GM18861 (cell line): ENCODE results near the gene TOMM40.
"Not testable (repeated sequence)": the region's sequence is repeated elsewhere in the genome, so short reads cannot be mapped to it uniquely, and the experiment has no call there.

Experiments used
- ATAC-seq: cut with Tn5 transposase; IDR thresholded peaks from one replicate; pipeline ENCODE4 v1.9.1; 2021; ENCODE audit not compliant: unreplicated experiment

TOMM40 gene

GRCh38 chr19:44894946-44895345 is 3.9 kb downstream of the TOMM40 start:
- no peak for ATAC-seq

DNA sequence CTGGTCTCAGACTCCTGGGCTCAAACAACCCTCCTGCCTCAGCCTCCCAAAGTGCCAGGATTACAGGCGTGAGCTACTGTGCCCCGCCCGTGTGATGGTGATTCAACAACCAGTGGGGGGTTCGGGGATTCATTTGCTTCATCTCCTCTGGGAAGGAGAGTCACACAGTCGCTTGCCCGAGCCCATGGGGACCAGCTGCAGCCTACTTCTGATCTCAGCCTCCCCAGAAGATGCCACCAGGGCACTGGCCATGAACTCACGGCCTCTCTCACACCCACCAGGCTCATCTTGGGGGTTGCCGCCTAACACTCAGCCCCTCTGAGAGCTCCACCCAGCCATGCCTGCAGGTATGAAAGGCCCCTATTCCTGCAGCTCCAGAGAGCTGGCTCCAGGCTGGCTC is 6.8 kb downstream of the TOMM40 start:
- ATAC-seq = no peak

- no peak for ATAC-seq
Measured at GRCh38 chr19:44900328-44901244, 9.5 kb downstream of the TOMM40 start.

DNA sequence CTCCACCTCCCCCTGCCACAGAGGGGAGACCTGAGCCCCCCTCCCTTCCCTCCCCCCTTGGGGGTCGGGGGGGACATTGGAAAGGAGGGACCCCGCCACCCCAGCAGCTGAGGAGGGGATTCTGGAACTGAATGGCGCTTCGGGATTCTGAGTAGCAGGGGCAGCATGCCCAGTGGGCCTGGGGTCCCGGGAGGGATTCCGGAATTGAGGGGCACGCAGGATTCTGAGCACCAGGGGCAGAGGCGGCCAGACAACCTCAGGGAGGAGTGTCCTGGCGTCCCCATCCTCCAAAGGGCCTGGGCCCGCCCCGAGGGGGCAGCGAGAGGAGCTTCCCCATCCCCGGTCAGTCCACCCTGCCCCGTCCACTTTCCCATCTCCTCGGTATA is 12.2 kb downstream of the TOMM40 start:
- ATAC-seq = no peak

- no peak for ATAC-seq
Measured at GRCh38 chr19:44903602-44904425, 12.8 kb downstream of the TOMM40 start.

- no peak for ATAC-seq
Measured at GRCh38 chr19:44904426-44904994, 13.5 kb downstream of the TOMM40 start.

GRCh38 chr19:44905437-44906160 is 14.5 kb downstream of the TOMM40 start, which contains the start of gene APOE:
Gene APOE, plus strand, starts transcription at chr19:44905796. Its CDS starts 829 bp downstream, at chr19:44906625.
- no peak for ATAC-seq

GRCh38 chr19:44907613-44908012 is 16.6 kb downstream of the TOMM40 start:
- ATAC-seq = no peak

DNA sequence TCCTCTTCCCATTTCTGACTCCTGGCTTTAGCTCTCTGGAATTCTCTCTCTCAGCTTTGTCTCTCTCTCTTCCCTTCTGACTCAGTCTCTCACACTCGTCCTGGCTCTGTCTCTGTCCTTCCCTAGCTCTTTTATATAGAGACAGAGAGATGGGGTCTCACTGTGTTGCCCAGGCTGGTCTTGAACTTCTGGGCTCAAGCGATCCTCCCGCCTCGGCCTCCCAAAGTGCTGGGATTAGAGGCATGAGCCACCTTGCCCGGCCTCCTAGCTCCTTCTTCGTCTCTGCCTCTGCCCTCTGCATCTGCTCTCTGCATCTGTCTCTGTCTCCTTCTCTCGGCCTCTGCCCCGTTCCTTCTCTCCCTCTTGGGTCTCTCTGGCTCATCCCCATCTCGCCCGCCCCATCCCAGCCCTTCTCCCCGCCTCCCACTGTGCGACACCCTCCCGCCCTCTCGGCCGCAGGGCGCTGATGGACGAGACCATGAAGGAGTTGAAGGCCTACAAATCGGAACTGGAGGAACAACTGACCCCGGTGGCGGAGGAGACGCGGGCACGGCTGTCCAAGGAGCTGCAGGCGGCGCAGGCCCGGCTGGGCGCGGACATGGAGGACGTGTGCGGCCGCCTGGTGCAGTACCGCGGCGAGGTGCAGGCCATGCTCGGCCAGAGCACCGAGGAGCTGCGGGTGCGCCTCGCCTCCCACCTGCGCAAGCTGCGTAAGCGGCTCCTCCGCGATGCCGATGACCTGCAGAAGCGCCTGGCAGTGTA is 17.2 kb downstream of the TOMM40 start:
- no peak for ATAC-seq

- ATAC-seq = no peak
Measured at GRCh38 chr19:44908836-44909261, 17.8 kb downstream of the TOMM40 start.

GRCh38 chr19:44909775-44910174 is 18.7 kb downstream of the TOMM40 start:
- ATAC-seq = no peak

GRCh38 chr19:44911896-44912295 is 20.8 kb downstream of the TOMM40 start:
- ATAC-seq = not testable (repeated sequence)

- no peak for ATAC-seq
Measured at GRCh38 chr19:44912854-44913253, 21.8 kb downstream of the TOMM40 start.

DNA sequence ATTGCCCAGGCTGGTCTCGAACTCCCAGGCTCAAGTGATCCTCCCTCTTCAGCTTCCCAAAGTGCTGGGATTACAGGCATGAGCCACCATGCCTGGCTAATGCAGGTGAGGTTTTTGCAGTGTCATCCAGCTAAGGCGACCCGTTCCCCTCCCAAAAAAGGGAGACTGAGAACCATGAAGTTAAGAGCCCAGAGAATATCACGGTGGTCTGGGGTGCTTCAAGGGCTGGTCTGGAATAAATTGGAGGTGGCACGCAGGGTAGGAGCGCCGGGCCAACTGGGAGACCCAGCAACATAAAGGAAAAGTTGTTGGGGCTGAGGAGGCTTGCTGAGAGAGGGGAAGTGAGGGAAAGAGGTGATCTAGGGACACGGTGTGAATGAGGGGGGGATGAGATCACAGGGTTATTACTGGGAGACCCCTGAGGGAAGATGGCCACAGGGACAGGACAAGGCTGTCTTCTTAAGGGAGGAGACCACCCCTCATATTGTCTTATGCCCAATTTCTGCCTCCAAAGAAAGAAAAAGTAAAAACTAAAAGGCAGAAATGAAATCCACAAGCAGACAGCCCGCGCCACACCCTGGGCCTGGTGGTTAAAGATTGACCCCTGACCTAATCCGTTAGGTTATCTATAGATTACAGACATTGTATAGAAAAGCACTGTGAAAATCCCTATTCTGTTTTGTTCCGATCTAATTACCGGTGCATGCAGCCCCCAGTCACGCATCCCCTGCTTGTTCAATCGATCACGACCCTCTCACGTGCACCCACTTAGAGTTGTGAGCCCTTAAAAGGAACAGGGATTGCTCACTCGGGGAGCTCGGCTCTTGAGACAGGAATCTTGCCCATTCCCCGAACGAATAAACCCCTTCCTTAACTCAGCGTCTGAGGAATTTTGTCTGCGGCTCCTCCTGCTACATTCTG is 22.7 kb downstream of the TOMM40 start:
- ATAC-seq = not testable (repeated sequence)

DNA sequence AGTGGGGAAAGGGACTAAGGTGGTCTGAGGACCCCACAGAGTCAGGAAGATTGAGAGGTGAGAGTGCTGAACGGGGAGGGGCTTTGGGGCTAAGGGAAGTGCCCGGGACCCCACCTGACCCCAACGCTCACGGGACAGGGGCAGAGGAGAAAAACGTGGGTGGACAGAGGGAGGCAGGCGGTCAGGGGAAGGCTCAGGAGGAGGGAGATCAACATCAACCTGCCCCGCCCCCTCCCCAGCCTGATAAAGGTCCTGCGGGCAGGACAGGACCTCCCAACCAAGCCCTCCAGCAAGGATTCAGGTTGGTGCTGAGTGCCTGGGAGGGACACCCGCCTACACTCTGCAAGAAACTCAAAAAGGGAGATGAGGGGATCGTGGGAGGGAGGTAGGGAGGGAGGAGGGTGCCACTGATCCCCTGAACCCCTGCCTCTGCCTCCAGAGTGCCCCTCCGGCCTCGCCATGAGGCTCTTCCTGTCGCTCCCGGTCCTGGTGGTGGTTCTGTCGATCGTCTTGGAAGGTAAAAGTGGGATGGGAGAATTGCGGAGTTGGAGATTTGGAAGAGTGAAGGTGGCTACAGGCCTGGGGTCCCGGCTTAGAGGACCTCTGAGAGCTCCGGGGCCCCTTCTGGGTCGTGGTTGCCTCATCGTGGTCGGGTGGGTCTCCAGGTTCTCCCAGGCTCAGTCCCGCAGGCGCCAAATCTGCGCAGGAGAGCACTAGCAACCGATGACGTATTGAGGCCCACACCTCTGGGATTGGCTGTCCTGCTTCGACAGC is 23.6 kb downstream of the TOMM40 start, which contains the start of gene APOC1:
Gene APOC1, plus strand, starts transcription at position 176 of the 774 bp plus-strand sequence. Its CDS starts 284 bp downstream, at position 460.
- peak; percentile 60 for ATAC-seq

GRCh38 chr19:44924243-44924725 is 33.2 kb downstream of the TOMM40 start:
- ATAC-seq = no peak

DNA sequence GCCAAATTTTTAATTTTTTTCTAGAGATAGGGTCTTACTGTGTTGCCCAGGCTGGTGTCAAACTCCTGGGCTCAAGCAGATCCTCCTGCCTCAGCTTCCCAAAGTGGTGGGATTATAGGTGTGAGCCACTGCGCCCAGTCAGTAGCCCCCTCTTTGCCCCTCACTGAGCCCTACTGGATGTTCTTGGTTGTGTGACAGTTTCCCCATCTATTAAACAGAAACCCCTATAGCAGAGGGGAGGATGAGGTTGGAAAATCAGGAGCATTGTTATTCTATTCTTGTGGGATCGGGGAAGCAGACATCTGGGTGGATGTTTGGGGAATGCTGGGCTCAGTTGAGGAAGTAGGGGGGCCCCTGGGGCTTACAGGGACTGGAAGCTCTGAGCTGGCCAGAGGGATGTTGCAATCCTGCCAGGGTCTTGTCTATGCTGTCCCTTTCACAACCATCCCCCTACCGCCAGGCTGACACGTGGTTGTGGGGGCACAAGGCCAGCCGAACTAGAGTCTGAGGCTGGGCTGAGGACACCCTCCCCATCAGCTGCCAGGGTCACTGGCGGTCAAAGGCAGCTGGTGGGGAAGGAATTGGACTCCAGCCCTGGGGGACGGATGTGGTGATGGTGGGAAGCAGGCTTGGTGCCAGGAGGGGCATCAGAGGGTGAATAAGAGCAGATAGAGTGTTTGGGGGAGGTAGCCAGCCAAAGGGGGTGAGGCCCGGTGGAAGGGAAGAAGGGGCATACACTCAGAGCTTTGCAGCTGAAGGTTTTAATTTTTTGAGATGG is 34.2 kb downstream of the TOMM40 start:
- no peak for ATAC-seq
